ENCODE results near the gene SMIM10. TPM values are rescaled to one million over a fixed set of nuclear protein-coding genes. Genes with fewer than 3 reads are reported as not detected.

SMIM10 gene
- total and polyA plus RNA-seq, 11 donors = 3.5 to 13.1 (median 6.7) TPM

DNA sequence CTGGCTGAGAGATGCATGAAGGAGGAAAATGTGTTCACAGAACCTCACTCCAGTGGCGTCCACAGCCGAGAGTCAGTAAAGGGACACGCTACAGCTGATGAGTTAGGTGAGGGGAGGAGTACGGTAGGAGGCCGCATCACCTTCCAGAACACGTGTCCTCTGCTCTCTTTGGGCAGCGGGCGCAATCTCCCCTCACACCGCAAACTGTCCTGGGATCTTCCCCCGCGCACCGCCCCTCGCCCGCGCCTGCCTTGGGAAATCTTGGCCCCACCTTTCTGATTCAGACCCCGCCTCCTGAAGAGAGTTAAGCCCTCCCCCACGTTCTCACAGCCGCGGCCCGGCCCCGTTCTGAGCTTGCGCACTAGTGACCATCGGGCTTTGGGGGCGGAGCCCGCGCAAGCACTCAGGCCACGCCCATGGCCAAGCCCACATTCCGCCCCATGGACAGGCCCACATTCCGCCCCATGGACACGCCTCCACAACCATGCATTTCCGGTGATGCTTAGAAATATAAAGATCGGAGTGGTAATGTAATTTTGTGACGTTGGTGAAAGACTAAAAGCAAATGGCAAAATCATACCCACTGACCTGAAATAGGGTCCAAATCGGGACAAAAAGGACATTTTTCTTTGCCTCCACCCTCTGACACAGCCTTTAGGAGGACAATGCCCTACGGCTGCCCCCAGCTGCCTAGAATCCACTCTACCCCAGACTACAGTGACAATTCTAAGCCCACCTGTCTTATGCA, 13.3 kb downstream of the SMIM10 start:
- Histone ChIP-seq H3K27me3 (peaks cover 0 to 15% (median 0%) of the 10 kb centered on the region in 9 donors), H3K27ac (peak overlapping the region in 3 of 12 donors; percentile 10 to 52 (median 42)), H3K9me3 (no peaks in the 10 kb centered on the region), H3K4me3 (peak overlapping the region; percentile 9 to 68 (median 49)), H3K36me3 (no peaks in the 10 kb centered on the region), H3K4me1 (peaks cover 0 to 9% (median 0%) of the 10 kb centered on the region in 12 donors)
- intact Hi-C loops (cut with DNase I) = loop anchor here in 1 of 10 donors (5.0 kb wide), 1 partner anchor 37 kb away; no protein-coding TSS in a partner anchor
- ATAC-seq (peak; percentile 98 to 99 (median 99)), DNase-seq (peak; percentile 88 to 94 (median 91))
- WGBS, 4 donors = 0 to 51% (median 14%) methylated on average over 33 to 35 of the region's 35 CpGs
- peak in 1 of 2 donors; percentile 36 for TF ChIP-seq POLR2A (IDR thresholded peaks at IDR 0.05)
- TF ChIP-seq, protein P1, sequence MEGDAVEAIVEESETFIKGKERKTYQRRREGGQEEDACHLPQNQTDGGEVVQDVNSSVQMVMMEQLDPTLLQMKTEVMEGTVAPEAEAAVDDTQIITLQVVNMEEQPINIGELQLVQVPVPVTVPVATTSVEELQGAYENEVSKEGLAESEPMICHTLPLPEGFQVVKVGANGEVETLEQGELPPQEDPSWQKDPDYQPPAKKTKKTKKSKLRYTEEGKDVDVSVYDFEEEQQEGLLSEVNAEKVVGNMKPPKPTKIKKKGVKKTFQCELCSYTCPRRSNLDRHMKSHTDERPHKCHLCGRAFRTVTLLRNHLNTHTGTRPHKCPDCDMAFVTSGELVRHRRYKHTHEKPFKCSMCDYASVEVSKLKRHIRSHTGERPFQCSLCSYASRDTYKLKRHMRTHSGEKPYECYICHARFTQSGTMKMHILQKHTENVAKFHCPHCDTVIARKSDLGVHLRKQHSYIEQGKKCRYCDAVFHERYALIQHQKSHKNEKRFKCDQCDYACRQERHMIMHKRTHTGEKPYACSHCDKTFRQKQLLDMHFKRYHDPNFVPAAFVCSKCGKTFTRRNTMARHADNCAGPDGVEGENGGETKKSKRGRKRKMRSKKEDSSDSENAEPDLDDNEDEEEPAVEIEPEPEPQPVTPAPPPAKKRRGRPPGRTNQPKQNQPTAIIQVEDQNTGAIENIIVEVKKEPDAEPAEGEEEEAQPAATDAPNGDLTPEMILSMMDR (IDR thresholded peaks at IDR 0.05) = no peak

DNA sequence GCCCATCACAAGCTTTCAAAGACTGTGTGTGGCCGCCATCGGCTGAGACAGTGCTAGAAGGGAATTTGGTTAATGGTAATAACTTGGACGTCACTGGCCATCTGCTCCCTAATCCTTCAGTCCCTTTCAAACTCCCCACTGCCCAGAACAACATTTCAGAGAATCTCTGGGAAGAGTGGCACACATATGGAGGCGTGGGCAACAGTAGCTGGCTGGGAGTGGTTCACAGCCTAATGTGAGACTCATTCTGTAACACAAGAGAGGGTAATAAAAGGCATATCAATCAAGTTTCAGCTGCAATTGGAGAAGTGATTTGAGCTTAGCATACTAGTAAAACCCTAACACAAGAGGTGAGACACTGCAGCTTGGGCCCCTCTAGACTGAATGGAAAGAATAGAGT, 15.4 kb downstream of the SMIM10 start:
- Histone ChIP-seq H3K4me1 (peaks cover 0 to 9% (median 0%) of the 10 kb centered on the region in 12 donors), H3K9me3 (no peaks in the 10 kb centered on the region), H3K27me3 (peaks cover 0 to 21% (median 0%) of the 10 kb centered on the region in 9 donors), H3K4me3 (no peak overlapping the region), H3K27ac (no peak overlapping the region), H3K36me3 (no peaks in the 10 kb centered on the region)
- WGBS, 4 donors = 81 to 96% (median 89%) methylated on average over 4 of the region's 4 CpGs
- no peak for DNase-seq
- intact Hi-C loops (cut with DNase I) = no loop called here
- no peak for ATAC-seq
- TF ChIP-seq, protein P1 (IDR thresholded peaks at IDR 0.05) = no peak

DNA sequence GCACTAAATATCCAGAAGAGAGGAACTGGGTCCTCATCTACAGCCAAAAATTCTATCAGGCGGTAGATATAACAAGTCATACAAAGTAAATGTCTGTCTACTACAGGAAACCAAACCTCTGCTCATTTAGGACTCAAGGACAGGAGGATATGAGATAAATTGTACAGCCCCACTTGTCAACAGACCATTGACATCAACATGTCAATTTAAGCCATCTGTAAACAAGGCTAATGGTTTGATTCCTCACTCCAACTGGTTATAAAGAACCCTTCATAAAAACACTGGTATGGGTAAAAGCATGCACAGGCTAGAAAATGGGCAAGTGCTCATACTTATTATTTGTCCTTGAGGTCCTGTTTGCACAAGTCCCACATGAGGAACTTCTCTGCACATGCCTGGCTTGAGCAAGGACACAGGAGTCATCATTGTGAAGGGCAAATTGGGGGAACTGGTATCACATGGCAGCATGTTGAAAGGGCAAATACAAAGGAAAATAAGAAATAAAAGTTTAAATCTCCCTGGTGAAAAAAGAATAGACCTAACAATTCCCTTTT, 18.3 kb downstream of the SMIM10 start:
- H3K9me3 ChIP-seq = no peaks in the 10 kb centered on the region
- H3K4me3 ChIP-seq = no peak overlapping the region
- no peak for TF ChIP-seq POLR2A (IDR thresholded peaks at IDR 0.05)
- TF ChIP-seq, protein P1 (IDR thresholded peaks at IDR 0.05) = no peak
- H3K4me1 ChIP-seq = peaks cover 0 to 4% (median 0%) of the 10 kb centered on the region in 12 donors
- no peak for ATAC-seq
- no peak overlapping the region for H3K27ac ChIP-seq
- H3K36me3 ChIP-seq = no peaks in the 10 kb centered on the region
- intact Hi-C loops (cut with DNase I) = no loop called here
- DNase-seq = no peak
- WGBS, 4 donors = 73 to 98% (median 89%) methylated on average over 1 of the region's 1 CpG
- H3K27me3 ChIP-seq = peaks cover 0 to 22% (median 0%) of the 10 kb centered on the region in 9 donors

DNA sequence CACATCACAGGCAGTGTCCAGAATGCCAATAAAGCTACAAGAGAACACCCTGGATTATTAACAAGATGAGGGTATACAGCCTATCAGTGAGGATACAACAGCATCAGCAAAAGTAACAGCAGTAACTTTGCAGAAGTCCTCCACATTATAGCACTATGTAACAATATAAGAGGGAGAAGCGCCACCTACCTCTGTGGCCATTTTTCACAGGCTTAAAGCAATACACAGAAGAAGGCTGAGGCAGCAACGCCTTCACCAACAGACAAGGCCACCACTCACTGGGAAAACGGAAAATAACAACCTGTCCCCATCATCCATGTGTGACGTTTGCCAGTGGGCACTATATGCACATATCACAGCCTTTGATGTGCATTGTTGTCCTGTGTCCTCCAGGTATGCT, 19.0 kb downstream of the SMIM10 start:
- 47 to 82% (median 61%) methylated on average over 4 of the region's 4 CpGs for WGBS, 4 donors
- no peak overlapping the region for H3K27ac ChIP-seq
- no peaks in the 10 kb centered on the region for H3K9me3 ChIP-seq
- DNase-seq = no peak
- no peaks in the 10 kb centered on the region for H3K36me3 ChIP-seq
- H3K4me1 ChIP-seq = no peaks in the 10 kb centered on the region
- H3K4me3 ChIP-seq = no peak overlapping the region
- intact Hi-C loops (cut with DNase I) = no loop called here
- H3K27me3 ChIP-seq = peaks cover 0 to 16% (median 0%) of the 10 kb centered on the region in 9 donors
- TF ChIP-seq, protein P1 (IDR thresholded peaks at IDR 0.05) = no peak
- TF ChIP-seq POLR2A (IDR thresholded peaks at IDR 0.05) = no peak
- ATAC-seq = no peak
